ENCODE data around the gene RANBP3.

DNA sequence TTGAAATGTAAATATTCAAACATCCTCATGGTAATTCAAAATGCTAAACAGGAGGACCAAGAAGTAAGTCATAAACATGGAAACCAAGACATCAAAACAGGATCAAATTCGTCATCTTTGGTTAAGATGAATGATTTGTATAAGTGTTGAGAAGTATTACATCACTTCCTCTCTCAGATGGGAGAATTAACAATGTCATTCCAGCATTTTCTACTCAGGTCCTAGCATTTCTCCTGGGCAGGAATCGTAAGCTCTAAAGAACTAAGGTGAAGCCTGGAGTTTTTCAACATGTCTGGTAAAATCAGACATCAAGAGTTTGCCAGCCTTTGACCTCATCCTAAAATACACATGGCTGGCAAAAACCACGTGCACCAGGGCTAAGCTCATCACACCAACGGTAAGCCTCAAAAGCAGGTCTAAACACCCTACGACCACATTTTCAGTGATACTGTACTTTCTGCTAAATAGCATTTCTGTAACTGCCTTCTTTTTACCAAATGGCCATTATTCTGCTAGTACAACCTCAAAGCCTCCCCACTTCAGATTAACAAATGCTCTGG lies 24.8 kb downstream of the RANBP3 start:
- TF ChIP-seq, protein P1, sequence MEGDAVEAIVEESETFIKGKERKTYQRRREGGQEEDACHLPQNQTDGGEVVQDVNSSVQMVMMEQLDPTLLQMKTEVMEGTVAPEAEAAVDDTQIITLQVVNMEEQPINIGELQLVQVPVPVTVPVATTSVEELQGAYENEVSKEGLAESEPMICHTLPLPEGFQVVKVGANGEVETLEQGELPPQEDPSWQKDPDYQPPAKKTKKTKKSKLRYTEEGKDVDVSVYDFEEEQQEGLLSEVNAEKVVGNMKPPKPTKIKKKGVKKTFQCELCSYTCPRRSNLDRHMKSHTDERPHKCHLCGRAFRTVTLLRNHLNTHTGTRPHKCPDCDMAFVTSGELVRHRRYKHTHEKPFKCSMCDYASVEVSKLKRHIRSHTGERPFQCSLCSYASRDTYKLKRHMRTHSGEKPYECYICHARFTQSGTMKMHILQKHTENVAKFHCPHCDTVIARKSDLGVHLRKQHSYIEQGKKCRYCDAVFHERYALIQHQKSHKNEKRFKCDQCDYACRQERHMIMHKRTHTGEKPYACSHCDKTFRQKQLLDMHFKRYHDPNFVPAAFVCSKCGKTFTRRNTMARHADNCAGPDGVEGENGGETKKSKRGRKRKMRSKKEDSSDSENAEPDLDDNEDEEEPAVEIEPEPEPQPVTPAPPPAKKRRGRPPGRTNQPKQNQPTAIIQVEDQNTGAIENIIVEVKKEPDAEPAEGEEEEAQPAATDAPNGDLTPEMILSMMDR (IDR thresholded peaks at IDR 0.05; ENCODE audit: borderline replicate concordance, extremely low read depth, low read length, poor library complexity, severe bottlenecking), result no peak
- TF ChIP-seq EZH2 (IDR thresholded peaks at IDR 0.05; ENCODE audit: borderline replicate concordance, low read depth, low read length, severe bottlenecking), result no peak
